ENCODE data around the gene PPIB.

The PPIB gene

DNA sequence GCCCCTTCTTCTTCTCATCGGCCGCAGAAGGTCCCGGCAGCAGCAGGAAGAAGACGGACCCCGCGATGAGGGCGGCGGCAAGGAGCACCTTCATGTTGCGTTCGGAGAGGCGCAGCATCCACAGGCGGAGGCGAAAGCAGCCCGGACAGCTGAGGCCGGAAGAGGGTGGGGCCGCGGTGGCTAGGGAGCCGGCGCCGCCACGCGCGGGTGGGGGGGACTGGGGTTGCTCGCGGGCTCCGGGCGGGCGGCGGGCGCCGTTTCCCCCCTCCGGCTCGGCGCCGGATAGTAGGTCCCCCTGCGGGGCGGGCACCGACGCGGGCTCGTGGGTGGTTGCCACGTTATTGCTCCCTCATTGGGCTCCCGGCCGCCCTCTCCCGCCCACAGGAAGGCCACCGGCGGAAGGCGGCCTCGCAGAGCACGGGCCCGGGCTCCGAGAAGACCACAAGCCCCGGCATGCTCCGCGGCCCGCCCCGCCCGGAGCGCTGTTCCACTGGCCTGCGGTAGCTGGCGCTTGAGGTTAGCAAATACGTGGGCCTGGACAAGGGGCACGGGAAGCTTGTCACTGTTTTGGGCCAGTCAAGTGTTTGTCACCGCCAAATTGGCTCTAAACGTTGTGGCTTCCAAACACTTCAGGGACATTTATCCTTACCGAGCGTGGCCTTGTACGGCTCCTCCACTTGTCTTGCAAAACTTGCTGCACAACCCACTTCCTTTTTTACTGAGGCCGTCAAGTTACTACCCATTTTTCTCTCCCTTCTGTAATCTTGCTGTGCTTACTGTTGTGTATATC, at the start of gene PPIB:
Gene PPIB (minus strand): TSS at position 154 of the 790 bp plus-strand sequence. CDS start 36 bp downstream, at position 118.
- H3K4me3 ChIP-seq (ENCODE audit: low read length): peak within 1 kb of the TSS; percentile 93
- DNase-seq (ENCODE audit: low read depth): peak; percentile 98
- TF ChIP-seq, protein P1, sequence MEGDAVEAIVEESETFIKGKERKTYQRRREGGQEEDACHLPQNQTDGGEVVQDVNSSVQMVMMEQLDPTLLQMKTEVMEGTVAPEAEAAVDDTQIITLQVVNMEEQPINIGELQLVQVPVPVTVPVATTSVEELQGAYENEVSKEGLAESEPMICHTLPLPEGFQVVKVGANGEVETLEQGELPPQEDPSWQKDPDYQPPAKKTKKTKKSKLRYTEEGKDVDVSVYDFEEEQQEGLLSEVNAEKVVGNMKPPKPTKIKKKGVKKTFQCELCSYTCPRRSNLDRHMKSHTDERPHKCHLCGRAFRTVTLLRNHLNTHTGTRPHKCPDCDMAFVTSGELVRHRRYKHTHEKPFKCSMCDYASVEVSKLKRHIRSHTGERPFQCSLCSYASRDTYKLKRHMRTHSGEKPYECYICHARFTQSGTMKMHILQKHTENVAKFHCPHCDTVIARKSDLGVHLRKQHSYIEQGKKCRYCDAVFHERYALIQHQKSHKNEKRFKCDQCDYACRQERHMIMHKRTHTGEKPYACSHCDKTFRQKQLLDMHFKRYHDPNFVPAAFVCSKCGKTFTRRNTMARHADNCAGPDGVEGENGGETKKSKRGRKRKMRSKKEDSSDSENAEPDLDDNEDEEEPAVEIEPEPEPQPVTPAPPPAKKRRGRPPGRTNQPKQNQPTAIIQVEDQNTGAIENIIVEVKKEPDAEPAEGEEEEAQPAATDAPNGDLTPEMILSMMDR (conservative IDR thresholded peaks at IDR 0.05; ENCODE audit: low read length): peak; percentile 44

DNA sequence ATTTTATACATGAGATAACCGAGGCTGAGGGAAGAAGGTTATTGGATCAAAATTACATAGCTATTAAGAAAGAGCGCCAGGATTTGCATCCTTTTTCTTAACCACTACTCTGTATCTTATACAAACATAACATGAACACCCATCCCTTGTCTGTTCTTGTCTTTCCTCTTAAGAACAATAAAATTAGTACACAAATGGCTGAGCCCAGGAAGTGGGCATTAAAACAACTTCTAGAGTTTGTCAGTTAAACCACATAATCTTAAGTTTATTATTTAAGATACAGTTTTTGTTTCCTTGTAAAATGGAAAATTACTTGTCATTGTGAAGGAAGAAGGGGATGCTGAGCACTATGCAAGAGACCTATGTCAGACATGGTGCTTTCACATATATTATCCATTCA, 48.9 kb upstream of the PPIB start:
- no peak for DNase-seq (ENCODE audit: low read depth)
- H3K4me3 ChIP-seq (ENCODE audit: low read length): no peak overlapping the region
- TF ChIP-seq, protein P1 (conservative IDR thresholded peaks at IDR 0.05; ENCODE audit: low read length): no peak

DNA sequence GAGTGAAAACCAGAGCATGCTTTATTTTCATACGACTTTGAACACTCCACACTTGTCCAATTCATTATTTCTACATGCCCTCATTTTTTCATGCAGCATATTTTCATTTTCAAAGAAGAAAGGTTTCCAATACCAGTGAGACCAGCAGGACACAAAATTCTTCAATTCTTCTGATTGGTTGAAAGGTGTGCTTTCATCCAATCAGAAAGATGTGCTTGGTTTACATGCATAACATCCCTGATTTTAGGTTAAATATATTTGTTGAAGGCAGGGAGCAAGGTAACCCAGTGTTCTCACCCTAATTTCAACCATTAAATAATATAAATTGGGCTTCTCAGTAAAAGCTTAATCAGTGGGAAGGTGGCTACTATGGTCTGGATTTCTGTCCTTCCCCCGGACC, 47.5 kb upstream of the PPIB start:
- H3K4me3 ChIP-seq (ENCODE audit: low read length): no peak overlapping the region
- TF ChIP-seq, protein P1 (conservative IDR thresholded peaks at IDR 0.05; ENCODE audit: low read length): no peak
- no peak for DNase-seq (ENCODE audit: low read depth)

DNA sequence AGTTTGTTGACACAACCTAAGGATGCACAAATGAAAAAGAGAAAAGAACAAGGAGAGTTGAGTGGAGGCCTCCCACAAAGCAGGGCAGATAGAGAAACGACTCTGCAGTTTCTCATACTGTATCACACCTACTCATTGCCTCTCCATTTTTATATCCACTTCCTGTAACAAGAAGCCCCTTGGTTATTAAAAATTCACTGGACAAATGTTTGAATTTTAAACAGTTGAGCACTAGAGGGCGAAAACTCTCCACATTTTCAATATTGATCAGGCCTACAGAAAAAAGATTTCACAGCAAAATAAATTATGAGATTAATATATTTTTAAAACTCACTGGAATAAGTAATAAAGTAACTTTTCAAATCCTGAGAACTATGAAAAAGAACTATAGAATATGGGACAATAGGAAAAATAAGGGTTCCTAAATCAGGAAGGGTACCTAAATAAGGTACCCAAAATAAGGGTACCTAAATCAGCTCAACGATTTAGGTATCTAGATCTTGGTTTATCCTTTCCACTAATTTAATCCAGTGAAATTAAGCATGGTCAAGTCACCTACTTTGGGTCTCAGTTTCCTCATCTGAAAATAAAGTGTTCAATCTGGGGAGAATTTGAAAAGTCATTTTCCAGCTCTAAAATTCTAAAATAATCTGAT, 47.0 kb upstream of the PPIB start:
- DNase-seq (ENCODE audit: low read depth): peak; percentile 39
- no peak overlapping the region for H3K4me3 ChIP-seq (ENCODE audit: low read length)
- TF ChIP-seq, protein P1 (conservative IDR thresholded peaks at IDR 0.05; ENCODE audit: low read length): peak; percentile 60

DNA sequence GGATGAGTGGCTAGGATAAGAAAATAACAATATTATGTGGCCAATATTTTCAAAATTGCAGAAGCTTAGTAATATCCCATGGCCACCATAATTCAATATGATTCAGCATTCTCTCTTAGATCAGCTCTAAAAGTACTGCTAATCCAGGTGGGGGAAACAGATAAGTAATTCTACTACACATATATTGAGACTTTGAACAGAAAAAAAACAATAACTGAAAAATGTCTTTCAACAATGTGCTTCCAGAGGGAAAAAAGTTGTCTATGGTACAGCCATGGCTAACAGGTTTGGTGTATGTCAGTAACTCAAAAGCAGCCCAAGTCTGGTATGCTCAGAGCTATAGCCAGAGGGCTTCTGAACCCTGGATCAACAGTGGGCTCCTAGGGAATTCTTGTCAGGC, 42.4 kb upstream of the PPIB start:
- TF ChIP-seq, protein P1 (conservative IDR thresholded peaks at IDR 0.05; ENCODE audit: low read length): no peak
- DNase-seq (ENCODE audit: low read depth): no peak

DNA sequence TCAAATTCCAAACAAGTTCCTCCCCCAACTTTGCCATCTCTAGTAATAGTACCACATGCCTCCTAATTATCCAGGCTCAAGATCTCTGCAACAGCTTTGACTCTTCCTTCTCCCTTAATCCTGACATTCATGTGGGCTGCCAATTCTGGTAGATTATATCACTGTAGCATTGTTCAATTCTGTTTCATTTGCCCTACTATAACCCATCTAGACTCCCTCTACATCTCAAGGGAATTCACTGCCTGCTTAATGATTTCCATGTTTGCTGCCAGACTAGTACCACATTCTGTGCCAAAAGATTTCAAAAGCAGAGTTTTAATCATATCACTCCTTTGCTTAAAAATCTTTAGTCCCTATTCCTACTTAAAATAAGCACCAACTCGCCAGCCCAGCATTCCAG, 34.6 kb upstream of the PPIB start:
- peak; percentile 90 for DNase-seq (ENCODE audit: low read depth)
- TF ChIP-seq, protein P1 (conservative IDR thresholded peaks at IDR 0.05; ENCODE audit: low read length): no peak

More for the DNA sequence above, 42.4 kb upstream of the PPIB start:
- H3K4me3 ChIP-seq (ENCODE audit: low read length): no peak overlapping the region

DNA sequence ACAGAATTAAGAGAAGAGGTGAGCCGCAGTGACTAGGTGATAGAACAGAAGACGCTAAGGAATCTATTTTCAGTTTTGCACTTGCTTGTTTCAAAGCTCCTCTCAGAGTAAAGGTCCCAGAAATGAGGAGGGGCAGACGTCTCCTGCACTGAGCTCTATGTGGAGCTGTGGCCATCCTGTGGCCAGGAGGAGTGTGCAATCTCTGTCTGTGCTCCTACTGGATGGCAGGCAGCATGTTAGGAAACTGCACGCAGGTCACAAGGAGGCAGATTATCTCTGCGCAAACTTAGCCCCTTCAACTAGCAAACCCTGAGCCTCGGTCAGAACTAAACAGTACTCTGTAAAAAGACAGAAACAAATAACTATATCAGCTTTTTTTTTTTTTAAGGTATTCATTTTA, 31.1 kb upstream of the PPIB start:
- DNase-seq (ENCODE audit: low read depth): no peak
- TF ChIP-seq, protein P1 (conservative IDR thresholded peaks at IDR 0.05; ENCODE audit: low read length): no peak
- H3K4me3 ChIP-seq (ENCODE audit: low read length): no peak overlapping the region

More for the DNA sequence above, 34.6 kb upstream of the PPIB start:
- no peak overlapping the region for H3K4me3 ChIP-seq (ENCODE audit: low read length)

Measured in AG10803 (cell line).